Cardiac septum (tissue), 1 donor: ENCODE measurements around the gene CMTM3. TPM values are rescaled to one million over a fixed set of nuclear protein-coding genes. Genes with fewer than 3 reads are reported as not detected.
"Not testable (repeated sequence)": the region's sequence is repeated elsewhere in the genome, so short reads cannot be mapped to it uniquely, and the experiment has no call there.

Experiments used
- DNase-seq: peaks from one replicate; pipeline ENCODE4 v3.0.0-alpha.2; 2020; ENCODE audit warnings: low spot score
- intact Hi-C: fragments of 100-400 bp; cut with DNase I; formaldehyde crosslinking; loops from one replicate; pipeline ENCODE4 v1.14.0; 2022
- long read RNA-seq: library from polyadenylated mRNA; unstranded; transcript quantifications from one replicate; pipeline ENCODE4 v2.0.0, GENCODE V29; 2021
- total RNA-seq: library from RNA; stranded (reverse); fragmentation: NEBNext Ultra II Directional; extraction: Animal tissue kit (Norgen Biotek cat#: 25700); gene quantifications from one replicate; pipeline ENCODE4 v1.2.1, GENCODE V29; 2021
- donor health status: DM: no; HTN: no; CAD: no.

Gene CMTM3, protein sequence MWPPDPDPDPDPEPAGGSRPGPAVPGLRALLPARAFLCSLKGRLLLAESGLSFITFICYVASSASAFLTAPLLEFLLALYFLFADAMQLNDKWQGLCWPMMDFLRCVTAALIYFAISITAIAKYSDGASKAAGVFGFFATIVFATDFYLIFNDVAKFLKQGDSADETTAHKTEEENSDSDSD
- total RNA-seq = 10.4 TPM
- long read RNA-seq, transcript CMTM3-214 (5 exons, 1,934 nt) = major isoform, 20 of 23 reads
- long read RNA-seq, partial matches to known transcripts = 2 of 23 reads
- long read RNA-seq, other reads (novel, unspliced or antisense) = 0 of 23 reads

DNA sequence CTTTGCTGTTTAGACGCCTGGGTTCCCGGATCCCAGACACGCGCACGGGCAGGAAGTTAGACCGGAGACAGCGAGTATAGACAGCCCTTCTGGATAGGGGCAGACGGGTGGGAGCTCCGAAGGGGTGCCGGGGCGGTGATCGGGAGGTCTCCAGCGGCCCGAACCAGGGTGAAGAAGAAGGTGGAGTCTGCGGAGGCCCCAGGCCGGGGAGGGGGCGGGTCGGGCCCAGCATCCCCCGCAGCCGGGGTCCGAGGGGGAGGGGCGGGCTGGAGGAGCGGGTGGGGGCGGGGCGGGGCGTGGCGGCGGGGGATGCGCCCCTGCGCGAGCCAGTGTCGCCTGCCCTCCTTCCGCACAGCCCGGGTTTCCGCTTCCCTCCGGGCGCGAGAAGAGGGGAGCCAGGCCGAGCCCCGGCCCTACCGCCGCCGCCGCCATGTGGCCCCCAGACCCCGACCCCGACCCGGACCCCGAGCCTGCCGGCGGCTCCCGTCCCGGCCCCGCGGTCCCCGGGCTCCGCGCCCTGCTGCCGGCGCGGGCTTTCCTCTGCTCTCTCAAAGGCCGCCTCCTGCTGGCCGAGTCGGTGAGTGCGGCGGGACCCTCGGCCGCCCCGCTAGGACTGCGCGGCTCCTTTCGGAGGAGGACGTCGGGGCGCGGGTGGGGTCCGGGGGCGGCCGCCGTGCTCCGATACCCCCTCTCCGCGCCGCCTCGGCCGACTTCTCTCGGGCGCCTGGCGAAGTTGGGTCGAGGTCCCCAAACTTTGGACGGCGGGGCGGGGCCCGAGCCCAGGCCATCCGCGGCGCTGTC is at the start of gene CMTM3:
CMTM3 (plus strand) TSS at position 329 of the 801 bp plus-strand sequence; CDS start at position 431, 102 bp downstream.
- intact Hi-C loops = loop anchor here (1.0 to 5.0 kb wide), 3 partner anchors 55 to 198 kb away; partner anchors contain the start of gene CMTM4
- DNase-seq = peak; percentile 86

DNA sequence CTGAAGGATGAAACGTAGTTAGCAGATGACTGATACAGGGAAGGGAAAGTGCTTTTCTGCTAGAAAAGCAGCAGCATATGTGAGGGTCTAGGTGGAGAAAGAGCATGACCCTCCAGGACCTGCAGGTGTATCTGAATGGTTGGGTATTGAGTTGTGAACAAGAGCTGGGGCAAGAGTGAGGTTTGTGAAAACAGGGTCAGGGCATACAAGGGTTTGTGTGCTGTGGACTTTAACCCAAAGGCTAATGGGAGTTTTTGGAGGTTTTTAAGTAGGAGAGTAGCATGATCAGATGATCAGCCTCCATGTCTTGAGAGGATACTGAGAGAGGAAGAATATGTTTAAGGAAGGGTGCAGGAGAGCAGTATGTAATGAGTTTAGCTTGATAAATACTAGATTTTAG is 44.4 kb upstream of the CMTM3 start:
- intact Hi-C loops = no loop called here
- no peak for DNase-seq

DNA sequence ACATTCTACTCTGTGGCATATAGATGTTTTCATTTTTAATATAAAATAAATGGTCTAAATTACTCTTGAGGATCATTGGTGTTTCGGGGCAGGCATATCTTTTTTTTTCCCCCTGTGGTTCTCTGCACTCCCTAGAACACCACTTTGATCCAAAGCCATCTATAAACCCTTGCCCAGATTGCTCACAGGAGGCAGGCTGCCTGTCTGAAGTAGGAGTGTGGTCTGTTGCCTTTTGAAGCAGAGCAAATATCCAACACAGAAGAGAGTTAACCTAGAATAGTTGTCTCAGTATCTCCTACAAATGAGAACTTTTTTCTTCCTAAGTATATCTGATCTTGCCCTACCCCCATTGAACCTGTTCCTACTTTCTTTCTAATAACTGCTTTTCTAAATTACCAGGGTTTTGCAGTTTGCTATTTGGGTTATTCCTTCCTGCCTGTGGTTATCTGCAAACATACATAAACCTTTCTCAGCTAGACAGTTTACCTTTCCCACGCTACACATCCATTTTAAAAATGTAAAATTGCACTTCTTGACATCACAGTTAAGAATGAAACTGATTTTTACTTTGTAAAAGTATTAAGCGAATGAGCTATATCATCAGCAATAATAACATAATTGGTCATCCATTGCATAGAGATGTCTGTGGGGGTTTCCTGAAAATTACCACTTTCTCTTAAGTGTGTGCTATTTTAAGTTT is 43.0 kb upstream of the CMTM3 start:
- DNase-seq = no peak
- intact Hi-C loops = no loop called here

DNA sequence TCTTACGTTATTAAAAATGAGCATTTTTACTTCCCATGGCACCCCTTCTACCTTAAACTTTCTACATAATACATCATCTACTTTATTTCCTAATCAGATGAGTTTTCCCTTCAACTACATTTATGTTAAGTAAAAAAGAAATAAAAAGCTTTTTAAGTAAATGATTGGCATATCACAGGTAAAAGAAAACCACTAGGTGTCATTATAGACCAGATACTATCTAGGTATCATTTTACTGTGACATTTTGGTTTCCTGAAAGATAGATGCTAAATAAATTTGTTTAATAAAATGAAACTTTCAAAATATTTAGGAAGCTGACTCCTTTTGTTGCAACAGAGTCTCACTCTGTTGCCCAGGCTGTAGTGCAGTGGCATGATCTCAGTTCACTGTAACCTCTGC is 42.1 kb upstream of the CMTM3 start:
- intact Hi-C loops = no loop called here
- DNase-seq = no peak

DNA sequence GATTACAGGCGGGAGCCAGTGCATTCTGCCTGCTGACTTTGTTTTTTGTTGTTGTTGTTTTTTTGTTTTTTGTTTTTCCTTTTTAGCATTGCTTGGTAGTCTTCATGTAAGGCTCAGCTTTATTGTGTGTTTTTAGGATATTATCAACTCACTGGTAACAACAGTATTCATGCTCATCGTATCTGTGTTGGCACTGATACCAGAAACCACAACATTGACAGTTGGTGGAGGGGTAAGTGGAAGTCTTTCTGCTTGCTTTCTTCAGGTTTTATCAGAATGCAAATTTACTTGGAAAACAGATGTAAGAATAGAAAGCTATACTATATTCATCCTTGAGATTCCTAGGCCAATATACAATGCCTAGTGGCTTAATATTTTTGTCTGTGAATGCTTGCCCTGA is 41.5 kb upstream of the CMTM3 start:
- intact Hi-C loops = no loop called here
- no peak for DNase-seq

DNA sequence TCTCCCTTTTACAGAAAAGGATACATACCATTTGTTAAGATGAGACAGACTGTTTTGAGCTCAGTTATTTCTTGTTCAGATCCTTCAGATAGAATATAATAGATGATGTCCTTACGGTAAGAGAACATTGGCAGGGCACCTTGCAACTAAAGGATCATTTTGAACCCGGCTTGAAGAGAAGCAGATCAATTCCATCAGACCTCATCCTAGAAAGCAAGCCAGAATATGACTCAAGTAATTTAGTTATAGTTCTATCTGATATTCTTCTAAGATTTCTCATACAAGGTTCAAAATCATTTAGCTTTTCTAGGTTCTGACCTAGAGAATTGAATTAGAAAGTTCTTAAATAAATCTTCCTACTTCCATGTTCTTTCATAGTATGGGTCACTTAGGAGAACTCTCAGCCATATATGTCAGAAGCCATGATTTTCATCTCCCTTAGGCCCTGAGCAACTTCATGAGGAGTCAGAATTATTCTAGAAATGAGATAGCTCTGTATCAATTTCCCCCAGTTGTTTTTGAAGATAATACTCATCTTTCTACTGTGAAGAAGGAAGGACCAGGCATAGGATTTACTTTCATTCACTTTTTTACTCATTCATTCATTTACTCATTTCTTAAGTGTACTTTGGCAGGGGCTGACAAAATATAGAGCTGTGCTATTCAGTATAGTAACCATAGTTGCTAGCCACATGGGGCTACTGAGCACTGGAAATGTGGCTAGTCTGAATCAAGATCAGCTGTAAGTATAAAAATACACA is 40.8 kb upstream of the CMTM3 start:
- intact Hi-C loops = no loop called here
- DNase-seq = no peak

DNA sequence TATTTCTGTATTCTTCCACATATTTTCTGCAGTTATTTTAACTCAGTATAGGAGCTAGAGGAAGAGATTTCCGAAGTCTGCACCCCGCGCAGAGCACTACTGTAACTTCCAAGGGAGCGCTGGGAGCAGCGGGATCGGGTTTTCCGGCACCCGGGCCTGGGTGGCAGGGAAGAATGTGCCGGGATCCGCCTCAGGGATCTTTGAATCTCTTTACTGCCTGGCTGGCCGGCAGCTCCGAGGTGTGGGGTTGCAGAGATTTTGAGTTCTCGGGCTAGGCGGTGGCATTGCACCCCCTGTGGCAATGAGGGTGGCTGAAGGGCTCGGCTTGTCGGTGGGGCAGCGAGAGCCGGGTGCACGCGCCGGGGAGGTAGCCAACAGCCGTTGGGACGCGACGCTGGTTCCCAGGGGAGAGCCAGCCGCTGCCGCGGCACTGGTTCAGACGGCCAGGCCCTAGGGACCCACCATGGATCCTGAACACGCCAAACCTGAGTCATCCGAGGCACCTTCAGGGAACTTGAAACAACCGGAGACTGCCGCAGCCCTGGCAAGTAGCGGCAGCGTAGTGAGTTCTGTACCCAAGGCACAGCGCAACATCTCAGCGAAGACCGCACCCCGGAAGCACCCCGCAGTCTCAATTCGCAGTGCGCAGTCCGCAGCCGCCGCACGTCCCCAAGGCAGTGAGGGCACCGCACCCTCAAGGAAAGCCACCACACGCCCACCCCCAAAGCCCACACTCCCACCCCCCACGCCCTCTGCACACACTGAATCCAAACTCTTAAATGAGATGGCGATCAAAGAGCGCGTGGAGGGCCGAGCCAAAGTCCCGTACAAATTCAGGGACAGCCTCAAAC is 38.2 kb upstream of the CMTM3 start, which contains the start of gene CMTM1:
CMTM1 (plus strand) TSS at position 389 of the 851 bp plus-strand sequence; CDS start at position 464, 75 bp downstream.
- intact Hi-C loops = no loop called here
- no peak for DNase-seq

DNA sequence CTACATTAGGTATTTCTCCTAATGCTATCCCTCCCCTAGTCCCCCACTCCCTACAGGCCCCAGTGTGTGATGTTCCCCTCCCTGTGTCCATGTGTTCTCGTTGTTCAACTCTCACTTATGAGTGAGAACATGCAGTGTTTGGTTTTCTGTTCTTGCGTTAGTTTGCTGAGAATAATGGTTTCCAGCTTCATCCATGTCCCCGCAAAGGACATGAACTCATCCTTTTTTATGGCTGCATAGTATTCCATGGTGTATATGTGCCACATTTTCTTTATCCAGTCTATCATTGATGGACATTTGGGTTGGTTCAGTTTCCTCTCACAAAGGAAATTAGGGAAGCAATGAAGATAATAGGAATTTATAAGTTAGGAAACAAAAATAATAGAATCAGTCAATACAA is 37.2 kb upstream of the CMTM3 start:
- intact Hi-C loops, DNase-seq: not testable (repeated sequence)

DNA sequence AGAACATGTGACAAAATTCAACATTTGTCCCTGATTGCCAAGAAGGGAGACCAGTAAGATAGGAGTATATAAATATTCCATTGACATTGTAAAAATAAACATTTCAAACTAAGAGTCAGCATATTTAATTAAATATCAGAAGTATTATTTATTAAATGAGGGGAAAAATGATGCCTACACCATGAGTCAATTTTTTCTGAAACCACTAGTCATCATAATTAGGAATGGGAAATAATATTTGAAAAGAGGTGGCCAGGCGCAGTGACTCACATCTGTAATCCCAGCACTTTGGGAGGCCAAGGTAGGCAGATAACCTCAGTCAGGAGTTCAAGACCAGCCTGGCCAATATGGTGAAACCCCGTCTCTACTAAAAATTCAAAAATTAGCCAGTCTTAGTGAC is 36.1 kb upstream of the CMTM3 start:
- DNase-seq = no peak
- intact Hi-C loops = no loop called here

DNA sequence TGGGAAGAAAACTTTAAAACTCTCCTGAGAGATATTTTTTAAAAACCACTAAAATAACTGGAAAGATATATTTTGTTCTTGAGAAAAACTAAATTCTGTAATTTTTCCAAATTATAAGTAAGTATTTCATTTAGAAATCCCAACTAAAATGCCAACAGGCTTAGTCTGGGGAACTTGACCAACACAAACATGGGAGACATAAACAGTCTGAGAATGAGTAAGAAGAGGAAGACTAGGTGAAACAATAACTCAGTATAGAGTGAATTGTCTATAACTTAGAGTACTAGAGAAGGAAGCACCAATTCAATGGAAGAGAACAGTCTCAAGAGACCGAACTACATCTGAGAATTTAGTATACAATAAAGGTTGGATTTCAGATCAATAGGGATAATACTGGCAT is 35.4 kb upstream of the CMTM3 start:
- intact Hi-C loops = no loop called here
- DNase-seq = no peak

DNA sequence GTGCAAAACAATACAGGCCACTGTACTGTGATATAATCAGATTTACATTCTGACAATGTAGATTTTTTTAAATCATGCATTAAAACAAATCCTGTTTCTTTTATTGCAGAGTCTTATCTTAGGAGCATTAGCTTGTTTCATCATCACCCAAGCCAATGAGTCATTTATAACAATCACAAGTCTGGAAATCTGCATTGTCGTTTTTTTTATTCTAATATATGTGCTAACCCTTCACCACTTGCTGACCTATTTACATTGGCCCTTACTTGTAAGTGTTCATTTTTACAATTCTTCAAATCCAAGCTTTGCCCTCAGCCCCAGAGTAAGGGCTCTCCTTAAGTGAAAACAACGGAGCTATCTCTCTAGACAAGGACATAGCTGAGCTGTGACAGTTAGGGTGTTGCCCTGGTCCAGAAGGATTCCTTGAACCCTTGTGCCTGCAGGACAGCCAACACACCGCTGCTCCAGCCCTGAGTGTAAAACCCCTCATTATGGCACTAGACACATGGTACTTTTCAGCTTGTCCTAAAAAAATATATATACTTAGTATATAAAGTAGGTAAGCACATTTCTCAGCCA is 34.6 kb upstream of the CMTM3 start:
- no peak for DNase-seq
- intact Hi-C loops = no loop called here

DNA sequence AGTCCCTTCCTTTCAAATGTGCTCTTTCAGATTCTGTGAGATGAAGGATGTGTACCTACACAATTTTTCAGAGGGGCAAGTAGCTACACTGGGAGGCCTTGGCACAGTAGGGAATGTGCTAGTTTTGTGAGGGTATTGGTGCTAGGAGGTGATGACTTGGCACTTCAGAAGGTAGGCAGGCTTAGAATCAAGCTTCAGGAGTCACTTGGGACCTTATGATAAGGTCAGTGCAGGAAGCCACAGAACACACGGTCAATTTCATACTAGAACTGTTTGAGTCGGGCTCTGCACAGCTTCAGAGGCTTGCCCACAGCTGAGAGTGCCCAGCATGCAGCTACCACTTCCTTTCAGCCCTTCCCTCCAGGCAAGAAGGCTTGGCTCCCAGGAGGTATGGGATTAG is 32.1 kb upstream of the CMTM3 start:
- DNase-seq = no peak
- intact Hi-C loops = no loop called here

DNA sequence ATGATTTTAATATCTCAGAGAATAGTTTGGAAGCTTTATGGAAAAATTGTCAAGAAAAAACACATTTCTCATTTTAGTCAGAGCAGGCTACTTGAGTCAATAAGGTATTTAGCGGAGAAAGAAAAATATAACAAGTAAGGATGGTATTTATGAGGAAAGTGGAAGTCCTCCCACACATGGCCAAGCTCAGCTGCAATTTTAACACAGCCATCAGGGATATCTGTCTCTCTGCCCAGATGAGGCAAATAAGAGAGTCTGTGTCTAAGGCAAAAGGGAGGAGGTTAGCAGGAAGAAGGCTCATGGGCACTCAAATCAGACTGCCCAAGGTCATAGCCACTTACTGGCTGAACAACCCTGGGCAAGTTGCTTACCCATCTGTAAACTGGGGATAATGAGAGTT is 30.4 kb upstream of the CMTM3 start:
- no peak for DNase-seq
- intact Hi-C loops = no loop called here

DNA sequence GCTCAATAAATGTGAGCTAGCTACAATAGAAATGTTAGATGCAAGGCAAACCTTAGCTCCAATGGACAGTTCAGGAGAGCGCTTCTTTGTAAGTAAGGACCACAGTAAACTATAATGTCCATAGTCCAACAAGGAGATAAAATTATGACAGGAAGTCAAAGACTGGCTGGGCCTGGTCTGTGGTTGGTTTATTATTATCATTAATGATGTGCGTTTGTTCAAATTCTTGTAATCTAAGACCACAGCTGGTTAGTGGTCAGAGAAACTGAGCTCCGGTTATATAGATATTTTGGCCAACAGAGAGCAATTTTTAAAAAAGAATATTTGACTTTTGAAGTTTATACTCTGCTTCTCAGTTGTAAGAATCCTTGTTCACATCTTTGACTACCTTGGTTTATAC is 30.0 kb upstream of the CMTM3 start:
- DNase-seq = no peak
- intact Hi-C loops = no loop called here

DNA sequence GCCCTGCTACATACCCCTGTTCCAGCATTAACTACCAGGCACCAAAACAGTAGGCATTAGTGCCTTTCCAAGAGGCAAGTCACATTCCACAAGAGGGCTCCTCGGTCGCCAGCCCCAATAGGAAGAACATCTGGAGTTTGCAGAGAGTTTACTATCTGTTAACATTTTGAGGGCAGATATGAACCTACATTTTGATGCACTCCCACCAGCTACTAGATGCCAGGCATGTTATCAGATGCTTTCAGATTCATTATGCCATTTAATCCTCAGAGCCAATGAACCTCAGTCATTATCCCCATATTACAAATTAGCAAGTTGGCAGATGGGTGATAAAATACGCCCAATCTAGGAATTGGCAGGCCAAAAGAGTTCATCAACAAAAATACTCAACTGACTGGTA is 29.4 kb upstream of the CMTM3 start:
- no peak for DNase-seq
- intact Hi-C loops = no loop called here

DNA sequence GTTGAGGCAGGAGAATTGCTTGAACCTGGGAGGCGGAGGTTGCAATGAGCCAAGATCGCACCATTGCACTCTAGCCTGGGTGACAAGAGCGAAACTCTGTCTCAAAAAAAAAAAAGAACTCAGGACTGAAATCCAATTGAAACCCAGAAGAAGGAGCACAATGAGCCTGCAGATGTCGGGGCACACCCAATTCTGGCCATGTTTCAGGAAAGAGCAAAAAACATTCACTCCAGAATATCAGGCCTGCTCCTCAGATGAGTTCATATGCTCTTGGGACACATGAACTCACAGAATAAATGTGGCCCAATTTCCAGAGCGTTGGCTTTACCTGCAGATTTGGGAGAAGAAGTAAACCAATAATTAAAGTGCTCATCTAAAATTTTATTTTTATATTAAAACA is 28.2 kb upstream of the CMTM3 start:
- intact Hi-C loops = no loop called here
- no peak for DNase-seq

DNA sequence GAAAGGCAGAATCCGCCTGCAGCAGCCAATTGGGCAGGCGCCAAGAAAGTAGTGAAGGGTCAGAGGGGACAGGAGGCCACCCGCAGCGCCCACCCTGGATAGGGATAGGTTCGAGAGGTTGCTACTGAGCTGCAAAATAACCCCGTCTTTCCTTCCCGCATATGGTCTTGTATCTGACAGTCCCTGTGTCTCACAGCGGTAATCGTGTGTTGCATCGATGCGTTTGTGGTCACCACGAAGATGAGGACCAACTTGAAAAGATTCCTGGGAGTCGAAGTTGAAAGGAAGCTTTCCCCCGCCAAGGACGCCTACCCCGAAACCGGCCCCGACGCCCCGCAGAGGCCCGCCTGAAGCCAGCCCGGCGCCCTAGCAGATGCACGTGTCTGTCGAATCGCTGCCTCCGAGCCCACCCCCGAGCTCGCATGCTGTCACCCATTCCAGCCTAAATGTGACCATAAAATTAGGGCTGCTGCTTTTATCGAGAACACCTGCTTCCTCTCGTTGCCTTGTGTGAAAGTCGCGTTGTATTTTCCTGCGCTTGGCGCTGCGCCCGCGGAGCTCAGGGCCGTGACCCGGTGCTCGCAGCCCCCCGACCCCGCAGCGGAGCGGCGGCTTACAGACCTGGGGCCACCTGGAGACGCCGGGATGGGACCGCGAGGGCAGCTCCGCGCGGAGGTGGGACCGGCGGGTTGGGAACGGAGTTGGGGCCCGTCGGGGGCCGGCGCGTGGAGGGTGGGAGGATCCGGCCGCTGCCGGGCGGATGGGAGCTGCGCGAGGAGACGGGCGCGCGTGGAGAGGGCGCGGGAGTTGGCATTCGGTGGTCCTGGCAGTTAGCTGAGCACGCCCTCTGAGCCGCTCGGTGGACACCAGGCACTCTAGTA is 25.6 kb upstream of the CMTM3 start, which contains the start of gene CMTM2:
CMTM2 (plus strand) TSS at position 813 of the 881 bp plus-strand sequence. CDS start 145 bp downstream, outside the sequence.
- DNase-seq = no peak
- intact Hi-C loops = no loop called here
